ENCODE measurements around the gene YY1AP1. TPM values are rescaled to one million over a fixed set of nuclear protein-coding genes. Genes with fewer than 3 reads are reported as not detected.
"Not testable (repeated sequence)": the region's sequence is repeated elsewhere in the genome, so short reads cannot be mapped to it uniquely, and the experiment has no call there.

The YY1AP1 gene
- total RNA-seq, 4 donors from 2014 or later, result 77.4 to 181 (median 152) TPM

- Histone ChIP-seq H3K27ac (no peak overlapping the region), H3K9me3 (no peaks in the 10 kb centered on the region), H3K4me1 (no peaks in the 10 kb centered on the region), H3K4me3 (no peak overlapping the region), H3K36me3 (no peaks in the 10 kb centered on the region), H3K27me3 (no peaks in the 10 kb centered on the region)
- TF ChIP-seq POLR2AphosphoS5 (IDR thresholded peaks at IDR 0.05), result no peak
- TF ChIP-seq EP300 (IDR thresholded peaks at IDR 0.05), result no peak
- no peak for TF ChIP-seq POLR2A (IDR thresholded peaks at IDR 0.05)
- no peak for TF ChIP-seq CTCF (IDR thresholded peaks at IDR 0.05)
- WGBS, 2 donors (ENCODE audit: low coverage in 1 of 2), result 100% methylated on average over 1 of the region's 2 CpGs; no CpG with 5 or more reads in 1 of the 2 donors
- no peak for ATAC-seq
Observed at GRCh38 chr1:155622191-155622590, 66.4 kb downstream of the YY1AP1 start.

GRCh38 chr1:155613226-155613625 is 75.3 kb downstream of the YY1AP1 start:
- not testable (repeated sequence) for H3K27ac ChIP-seq, H3K4me3 ChIP-seq, H3K4me1 ChIP-seq, H3K27me3 ChIP-seq, H3K9me3 ChIP-seq, ATAC-seq
- peaks cover 0 to 21% of the 10 kb centered on the region in 2 donors for H3K36me3 ChIP-seq
- no CpG with 5 or more reads among the region's 2 CpGs for WGBS, 2 donors (ENCODE audit: low coverage in 1 of 2)

- not testable (repeated sequence) for H3K27ac ChIP-seq, H3K27me3 ChIP-seq, H3K9me3 ChIP-seq, H3K4me1 ChIP-seq
- no CpG with 5 or more reads among the region's 33 CpGs for WGBS, 2 donors (ENCODE audit: low coverage in 1 of 2)
- peaks cover 0 to 21% of the 10 kb centered on the region in 2 donors for H3K36me3 ChIP-seq
- H3K4me3 ChIP-seq, result peak overlapping the region; percentile 41 to 63
- peak; percentile 25 for ATAC-seq
Observed at GRCh38 chr1:155610257-155610647, 78.3 kb downstream of the YY1AP1 start.

DNA sequence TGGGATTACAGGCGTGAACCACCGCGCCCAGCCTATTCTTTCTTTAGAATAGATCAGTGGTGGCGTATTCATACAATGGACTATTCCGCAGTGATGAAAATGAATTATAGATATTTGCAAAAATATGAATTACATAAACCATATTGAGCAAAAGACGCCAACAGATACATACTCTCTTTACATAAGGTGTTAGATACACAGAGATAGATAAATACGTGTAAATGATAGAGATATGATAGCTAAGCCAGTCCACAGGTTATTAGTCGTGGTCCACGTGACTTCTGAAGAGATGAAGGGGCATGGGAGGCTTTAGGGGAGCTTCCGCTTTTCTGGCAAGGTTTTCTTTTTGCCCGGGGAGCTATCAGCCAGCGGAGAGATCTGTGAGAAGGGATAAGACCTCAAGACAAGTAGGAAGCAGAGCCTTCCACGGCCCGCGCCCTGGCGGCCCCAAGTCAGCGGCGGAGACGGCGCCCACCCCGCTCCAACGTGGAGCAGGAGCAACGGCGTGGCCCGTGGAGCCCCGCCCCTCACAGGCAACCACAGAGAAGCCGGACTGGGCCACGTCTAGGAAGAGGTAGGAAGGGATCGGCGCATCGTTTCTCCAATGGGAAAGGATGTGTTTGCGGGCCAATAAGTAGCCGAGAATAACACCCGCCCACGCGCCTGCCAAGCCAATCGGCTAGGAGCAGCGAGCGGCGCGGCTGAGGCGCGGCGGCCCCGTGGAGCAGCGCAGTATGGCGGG is 78.9 kb downstream of the YY1AP1 start, which contains the start of gene MSTO1:
Gene MSTO1, plus strand, starts transcription at position 704 of the 742 bp plus-strand sequence. Its CDS starts 31 bp downstream, at position 735.
- ATAC-seq, result peak; percentile 100
- Histone ChIP-seq H3K27me3 (peaks cover 6% of the 10 kb centered on the region), H3K4me3 (peak within 1 kb of the TSS; percentile 41 to 63), H3K27ac (peak within 1 kb of the TSS; percentile 14 to 84 (median 76)), H3K9me3 (no peaks in the 10 kb centered on the region), H3K4me1 (peaks cover 0 to 4% (median 4%) of the 10 kb centered on the region in 3 donors), H3K36me3 (peaks cover 0 to 19% of the 10 kb centered on the region in 2 donors)
- TF ChIP-seq POLR2A (IDR thresholded peaks at IDR 0.05), result peak in 1 of 2 donors; percentile 28
- TF ChIP-seq CTCF (IDR thresholded peaks at IDR 0.05), result peak in 1 of 4 experiments; percentile 13
- peak; percentile 22 for TF ChIP-seq POLR2AphosphoS5 (IDR thresholded peaks at IDR 0.05)
- TF ChIP-seq EP300 (IDR thresholded peaks at IDR 0.05), result no peak
- 26 to 28% methylated on average over 9 to 12 of the region's 47 CpGs for WGBS, 2 donors (ENCODE audit: low coverage in 1 of 2)

Other genes starting within 250 kb of the YY1AP1 start
- 10 to 100 TPM; 55.6 to 81.3 (median 75.0) TPM for gene ASH1L, start 126.0 kb downstream of the YY1AP1 start, total RNA-seq
- 10 to 100 TPM in 1 of 4 donors, 1 to 10 TPM in 3; 7.6 to 13.2 (median 8.4) TPM for gene MSTO1, start 78.6 kb downstream of the YY1AP1 start, total RNA-seq
- 100 to 1,000 TPM in 3 of 4 donors, 10 to 100 TPM in 1; 81.4 to 115 (median 107) TPM for gene DAP3, start 317 bp upstream of the YY1AP1 start, total RNA-seq
- gene GON4L, start 168.4 kb upstream of the YY1AP1 start, total RNA-seq, result 10 to 100 TPM; 16.6 to 55.1 (median 35.9) TPM
- gene SYT11, start 170.8 kb upstream of the YY1AP1 start, total RNA-seq, result 10 to 100 TPM; 10.4 to 25.7 (median 19.7) TPM
- 10 to 100 TPM; 25.0 to 37.1 (median 30.0) TPM for gene RIT1, start 222.6 kb upstream of the YY1AP1 start, total RNA-seq
- gene KHDC4, start 245.6 kb upstream of the YY1AP1 start, total RNA-seq, result 10 to 100 TPM; 20.4 to 57.4 (median 34.6) TPM

Measured in gastroesophageal sphincter (tissue), 4 donors.